Natural killer cell (primary cell): ENCODE results near the gene TRAPPC2L. TPM values are rescaled to one million over a fixed set of nuclear protein-coding genes. Genes with fewer than 3 reads are reported as not detected.

Experiments used
- ATAC-seq, 3 donors: fragments of 150-1000 bp in 2 of 3; fragments of 200-7000 bp in 1 of 3; cut with Tn5 transposase; 1 replicate in 1 of 3; 2 replicates in 2 of 3; pipeline ENCODE4 v1.10.0; 2021; ENCODE audit warnings: mild to moderate bottlenecking in 2 of 3, moderate library complexity in 2 of 3
- DNase-seq, 2 donors: peaks; one replicate each; pipeline versions ENCODE4 v3.0.0 to v3.0.0-alpha.2; 2013 to 2021; ENCODE audit warnings: mixed read lengths in 1 of 2
- H3K27ac ChIP-seq: one replicate; pipeline ENCODE4 v1.5.1; 2013; ENCODE audit warnings: mild to moderate bottlenecking, low read length
- H3K27me3 ChIP-seq: one replicate; pipeline ENCODE4 v1.6.1; 2013; ENCODE audit warnings: low read length; ENCODE audit not compliant: control insufficient read depth, insufficient read depth
- H3K36me3 ChIP-seq: one replicate; pipeline ENCODE4 v1.6.1; 2013; ENCODE audit warnings: low read length; ENCODE audit not compliant: control insufficient read depth, insufficient read depth
- H3K4me1 ChIP-seq: one replicate; pipeline ENCODE4 v1.6.1; 2013; ENCODE audit warnings: low read length; ENCODE audit not compliant: control insufficient read depth, insufficient read depth
- H3K4me3 ChIP-seq: one replicate; pipeline ENCODE4 v1.5.1; 2013; ENCODE audit warnings: low read length
- H3K9me3 ChIP-seq: one replicate; pipeline ENCODE4 v1.6.1; 2013; ENCODE audit warnings: low read length; ENCODE audit not compliant: control insufficient read depth, insufficient read depth
- H3K27ac Mint-ChIP-seq, 2 donors: one replicate each; pipeline ENCODE4 v1.8.0; 2022; ENCODE audit warnings: mild to moderate bottlenecking in 2 of 2, mixed read lengths in 2 of 2, moderate library complexity in 1 of 2
- H3K27me3 Mint-ChIP-seq, 2 donors: one replicate each; pipeline ENCODE4 v1.8.0; 2022; ENCODE audit warnings: low read depth in 2 of 2, mixed read lengths in 2 of 2
- H3K36me3 Mint-ChIP-seq: one replicate; pipeline ENCODE4 v1.8.0; 2022; ENCODE audit warnings: mixed read lengths
- H3K4me1 Mint-ChIP-seq, 2 donors: one replicate each; pipeline ENCODE4 v1.8.0; 2022; ENCODE audit warnings: mixed read lengths in 2 of 2
- H3K4me3 Mint-ChIP-seq: one replicate; pipeline ENCODE4 v1.8.0; 2022; ENCODE audit warnings: mild to moderate bottlenecking, moderate library complexity, mixed read lengths
- H3K9me3 Mint-ChIP-seq, 2 donors: one replicate each; pipeline ENCODE4 v1.8.0; 2022; ENCODE audit warnings: mixed read lengths in 2 of 2
- WGBS: methylation state at CpG from one replicate; pipeline ENCODE4 v1.1.7; 2013; ENCODE audit warnings: missing lambda C conversion rate; ENCODE audit not compliant: insufficient coverage; 5-methylcytosine and 5-hydroxymethylcytosine counted together
- intact Hi-C: fragments of 100-400 bp; cut with micrococcal nuclease; formaldehyde crosslinking; loops from one replicate; pipeline ENCODE4 v1.14.2; 2022
- total RNA-seq, 4 donors: library from RNA; stranded (reverse); fragments of 120-200 nt in 1 of 4; gene quantifications; one replicate each; pipeline versions ENCODE4 v1.2.3 to v1.2.4, GENCODE V29; 2013 to 2022
- TF ChIP-seq, protein P1 (sequence below): fragments of 200-600 bp; IDR thresholded peaks from one replicate; pipeline ENCODE4 v1.8.0; 2022; ENCODE audit warnings: antibody characterized with exemption

TRAPPC2L gene
- total RNA-seq, 3 donors from 2014 or later (not counting 1 experiment from before 2014, with no cell fraction given) = 31.9 to 39.0 (median 36.2) TPM

GRCh38 chr16:88876942-88877526, 20.1 kb downstream of the TRAPPC2L start:
- WGBS = 92% methylated on average over 33 of the region's 33 CpGs
- Histone ChIP-seq H3K4me3 (no peak overlapping the region), H3K27ac (no peak overlapping the region), H3K9me3 (no peaks in the 10 kb centered on the region), H3K27me3 (no peaks in the 10 kb centered on the region), H3K4me1 (no peaks in the 10 kb centered on the region), H3K36me3 (no peaks in the 10 kb centered on the region)
- no peak for DNase-seq
- TF ChIP-seq, protein P1, sequence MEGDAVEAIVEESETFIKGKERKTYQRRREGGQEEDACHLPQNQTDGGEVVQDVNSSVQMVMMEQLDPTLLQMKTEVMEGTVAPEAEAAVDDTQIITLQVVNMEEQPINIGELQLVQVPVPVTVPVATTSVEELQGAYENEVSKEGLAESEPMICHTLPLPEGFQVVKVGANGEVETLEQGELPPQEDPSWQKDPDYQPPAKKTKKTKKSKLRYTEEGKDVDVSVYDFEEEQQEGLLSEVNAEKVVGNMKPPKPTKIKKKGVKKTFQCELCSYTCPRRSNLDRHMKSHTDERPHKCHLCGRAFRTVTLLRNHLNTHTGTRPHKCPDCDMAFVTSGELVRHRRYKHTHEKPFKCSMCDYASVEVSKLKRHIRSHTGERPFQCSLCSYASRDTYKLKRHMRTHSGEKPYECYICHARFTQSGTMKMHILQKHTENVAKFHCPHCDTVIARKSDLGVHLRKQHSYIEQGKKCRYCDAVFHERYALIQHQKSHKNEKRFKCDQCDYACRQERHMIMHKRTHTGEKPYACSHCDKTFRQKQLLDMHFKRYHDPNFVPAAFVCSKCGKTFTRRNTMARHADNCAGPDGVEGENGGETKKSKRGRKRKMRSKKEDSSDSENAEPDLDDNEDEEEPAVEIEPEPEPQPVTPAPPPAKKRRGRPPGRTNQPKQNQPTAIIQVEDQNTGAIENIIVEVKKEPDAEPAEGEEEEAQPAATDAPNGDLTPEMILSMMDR = no peak
- Mint-ChIP-seq H3K36me3 (no peaks in the 10 kb centered on the region), H3K4me1 (peaks cover 0 to 2% of the 10 kb centered on the region in 2 donors), H3K27ac (no peak overlapping the region), H3K27me3 (no peaks in the 10 kb centered on the region), H3K9me3 (no peaks in the 10 kb centered on the region), H3K4me3 (no peak overlapping the region)
- intact Hi-C loops = no loop called here
- no peak for ATAC-seq

- Histone ChIP-seq H3K4me3 (no peak overlapping the region), H3K9me3 (no peaks in the 10 kb centered on the region), H3K4me1 (peaks cover 5% of the 10 kb centered on the region), H3K36me3 (no peaks in the 10 kb centered on the region), H3K27me3 (no peaks in the 10 kb centered on the region), H3K27ac (no peak overlapping the region)
- H3K4me3 Mint-ChIP-seq = no peak overlapping the region
- no peak overlapping the region for H3K27ac Mint-ChIP-seq
- H3K4me1 Mint-ChIP-seq = peaks cover 0 to 6% of the 10 kb centered on the region in 2 donors
- no peaks in the 10 kb centered on the region for H3K27me3 Mint-ChIP-seq
- TF ChIP-seq, protein P1 = no peak
- DNase-seq (no peak), ATAC-seq (no peak)
- intact Hi-C loops = no loop called here
- no peaks in the 10 kb centered on the region for H3K36me3 Mint-ChIP-seq
- no peaks in the 10 kb centered on the region for H3K9me3 Mint-ChIP-seq
- 82% methylated on average over 19 of the region's 20 CpGs for WGBS
Measured at GRCh38 chr16:88877564-88878289, 20.8 kb downstream of the TRAPPC2L start.

- TF ChIP-seq, protein P1 = no peak
- Histone ChIP-seq H3K4me1 (peaks cover 5% of the 10 kb centered on the region), H3K27me3 (no peaks in the 10 kb centered on the region), H3K36me3 (no peaks in the 10 kb centered on the region), H3K4me3 (no peak overlapping the region), H3K27ac (no peak overlapping the region), H3K9me3 (no peaks in the 10 kb centered on the region)
- Mint-ChIP-seq H3K27ac (no peak overlapping the region), H3K36me3 (no peaks in the 10 kb centered on the region), H3K4me1 (peaks cover 0 to 6% of the 10 kb centered on the region in 2 donors), H3K4me3 (no peak overlapping the region), H3K9me3 (no peaks in the 10 kb centered on the region), H3K27me3 (no peaks in the 10 kb centered on the region)
- DNase-seq (no peak), ATAC-seq (no peak)
- 95% methylated on average over 20 of the region's 20 CpGs for WGBS
- intact Hi-C loops = no loop called here
Measured at GRCh38 chr16:88878356-88878755, 21.4 kb downstream of the TRAPPC2L start.
